HG02763 (cell line): ENCODE data around the gene OTULIN.
A peak's percentile ranks its signal among the peaks of the same experiment; 100 is the strongest.

Source experiments
- ATAC-seq: cut with Tn5 transposase; IDR thresholded peaks from one replicate; pipeline ENCODE4 v1.9.1; 2021; ENCODE audit warnings: mild to moderate bottlenecking, moderate library complexity; ENCODE audit not compliant: unreplicated experiment

The OTULIN gene

GRCh38 chr5:14738050-14738449, 73.5 kb downstream of the OTULIN start:
- no peak for ATAC-seq

- no peak for ATAC-seq
Measured at GRCh38 chr5:14739538-14739937, 75.0 kb downstream of the OTULIN start.

- no peak for ATAC-seq
Measured at GRCh38 chr5:14739981-14740380, 75.5 kb downstream of the OTULIN start.

- no peak for ATAC-seq
Measured at GRCh38 chr5:14741131-14741530, 76.6 kb downstream of the OTULIN start.

GRCh38 chr5:14741801-14742440, 77.4 kb downstream of the OTULIN start:
- no peak for ATAC-seq

GRCh38 chr5:14742498-14742897, 78.0 kb downstream of the OTULIN start:
- ATAC-seq = no peak

GRCh38 chr5:14743601-14744295, 79.2 kb downstream of the OTULIN start:
- no peak for ATAC-seq

- ATAC-seq = peak; percentile 59
Measured at GRCh38 chr5:14744296-14745187, 80.0 kb downstream of the OTULIN start.

GRCh38 chr5:14745188-14745563, 80.7 kb downstream of the OTULIN start:
- ATAC-seq = no peak

- ATAC-seq = no peak
Measured at GRCh38 chr5:14745753-14746152, 81.2 kb downstream of the OTULIN start.

GRCh38 chr5:14748180-14748900, 83.8 kb downstream of the OTULIN start:
- no peak for ATAC-seq
